Stimulated activated CD8-positive, alpha-beta memory T cell treated with anti-CD3 and anti-CD28 coated beads, Interleukin-2, amount 100 ng/mL, for 48 hours (primary cell): ENCODE data around the gene BDP1.
"Not testable (repeated sequence)": the region's sequence is repeated elsewhere in the genome, so short reads cannot be mapped to it uniquely, and the experiment has no call there.

Experiments used
- DNase-seq, 2 donors: peaks; one replicate each; pipeline ENCODE4 v3.0.0-alpha.2; 2020; ENCODE audit warnings: low read depth in 2 of 2

BDP1 gene

GRCh38 chr5:71571811-71572210 is 116.4 kb downstream of the BDP1 start:
- not testable (repeated sequence) for DNase-seq

GRCh38 chr5:71573591-71573990 is 118.1 kb downstream of the BDP1 start:
- no peak for DNase-seq

GRCh38 chr5:71575588-71575987 is 120.1 kb downstream of the BDP1 start:
- not testable (repeated sequence) for DNase-seq

GRCh38 chr5:71576241-71576640 is 120.8 kb downstream of the BDP1 start:
- DNase-seq, result no peak

GRCh38 chr5:71577839-71578238 is 122.4 kb downstream of the BDP1 start:
- not testable (repeated sequence) for DNase-seq

- DNase-seq, result no peak
These were observed 127.6 kb downstream of the BDP1 start for GRCh38 chr5:71582945-71583584.

GRCh38 chr5:71586052-71586940 is 130.8 kb downstream of the BDP1 start:
- no peak for DNase-seq

GRCh38 chr5:71586941-71587765 is 131.7 kb downstream of the BDP1 start, which contains the start of gene MCCC2:
Gene MCCC2 (plus strand): TSS chr5:71587340. CDS start chr5:71587426, 86 bp downstream.
- DNase-seq, result peak; percentile 97

- no peak for DNase-seq
These were observed 132.5 kb downstream of the BDP1 start for GRCh38 chr5:71587766-71588532.

- DNase-seq, result no peak
These were observed 133.1 kb downstream of the BDP1 start for GRCh38 chr5:71588533-71588885.

- no peak for DNase-seq
These were observed 134.5 kb downstream of the BDP1 start for GRCh38 chr5:71589903-71590302.

- no peak for DNase-seq
These were observed 135.6 kb downstream of the BDP1 start for GRCh38 chr5:71591100-71591499.

GRCh38 chr5:71596169-71596568 is 140.7 kb downstream of the BDP1 start:
- no peak for DNase-seq

GRCh38 chr5:71597001-71597400 is 141.6 kb downstream of the BDP1 start:
- DNase-seq, result no peak

- DNase-seq, result no peak
These were observed 145.3 kb downstream of the BDP1 start for GRCh38 chr5:71600783-71601182.

- peak; percentile 42 to 57 for DNase-seq
These were observed 146.0 kb downstream of the BDP1 start for GRCh38 chr5:71601222-71602026.

- not testable (repeated sequence) for DNase-seq
These were observed 154.5 kb downstream of the BDP1 start for GRCh38 chr5:71609916-71610315.

GRCh38 chr5:71615809-71616208 is 160.4 kb downstream of the BDP1 start:
- no peak for DNase-seq
